Heart right ventricle (tissue), 16 donors: Measurements from ENCODE around the gene ZNHIT1. TPM values are rescaled to one million over a fixed set of nuclear protein-coding genes. Genes with fewer than 3 reads are reported as not detected.
"Not testable (repeated sequence)": the region's sequence is repeated elsewhere in the genome, so short reads cannot be mapped to it uniquely, and the experiment has no call there.

ENCODE experiments used
- ATAC-seq, 8 donors: fragments of 200-7000 bp; cut with Tn5 transposase; one replicate each; pipeline ENCODE4 v1.9.1; 2020; ENCODE audit warnings: mild to moderate bottlenecking in 8 of 8, moderate library complexity in 8 of 8, moderate number of reproducible peaks in 1 of 8
- DNase-seq, 2 donors: peaks; one replicate each; pipeline ENCODE4 v3.0.0-alpha.2; 2020
- H3K27ac ChIP-seq, 10 donors: fragments of 200-600 bp; sonication (generic) in 2 of 10; one replicate each; pipeline versions ENCODE4 v1.5.0 to v1.8.0; 2020 to 2022; ENCODE audit warnings: mild to moderate bottlenecking in 3 of 10
- H3K27me3 ChIP-seq, 7 donors: fragments of 200-600 bp; one replicate each; pipeline ENCODE4 v1.8.0; 2021 to 2022; ENCODE audit warnings: mild to moderate bottlenecking in 2 of 7
- H3K36me3 ChIP-seq, 9 donors: fragments of 200-600 bp; sonication (generic) in 1 of 9; one replicate each; pipeline versions ENCODE4 v1.5.0 to v1.8.0; 2020 to 2022; ENCODE audit warnings: mild to moderate bottlenecking in 2 of 9
- H3K4me1 ChIP-seq, 9 donors: fragments of 200-600 bp; sonication (generic) in 1 of 9; one replicate each; pipeline versions ENCODE4 v1.5.0 to v1.8.0; 2020 to 2022; ENCODE audit warnings: mild to moderate bottlenecking in 4 of 9
- H3K4me3 ChIP-seq, 10 donors: fragments of 200-600 bp; sonication (generic) in 2 of 10; one replicate each; pipeline versions ENCODE4 v1.5.0 to v1.8.0; 2020 to 2022; ENCODE audit warnings: mild to moderate bottlenecking in 7 of 10, moderate library complexity in 2 of 10
- H3K9me3 ChIP-seq, 11 donors: fragments of 200-600 bp in 10 of 11; sonication (generic) in 2 of 11; one replicate each; pipeline versions ENCODE4 v1.5.0 to v1.8.0; 2013 to 2022; ENCODE audit warnings: mild to moderate bottlenecking in 2 of 11, control low read depth in 1 of 11, moderate library complexity in 1 of 11
- CTCF ChIP-seq, 9 donors: fragments of 200-600 bp; sonication (generic) in 2 of 9; IDR thresholded peaks; one replicate each; pipeline versions ENCODE4 v1.5.0 to v1.8.0; 2021 to 2022; ENCODE audit warnings: antibody characterized with exemption in 9 of 9, mild to moderate bottlenecking in 5 of 9, moderate library complexity in 1 of 9
- WGBS, 2 donors: extraction: QIAGEN DNeasy Blood & Tissue Kit; methylation state at CpG; one replicate each; pipeline ENCODE4 v1.1.7; 2013; ENCODE audit warnings: inconsistent platforms in 1 of 2; 5-methylcytosine and 5-hydroxymethylcytosine counted together
- intact Hi-C, 10 donors: fragments of 100-400 bp; cut with DNase I; formaldehyde crosslinking; loops; one replicate each; pipeline versions ENCODE4 v1.11.1 to v1.14.2; 2022
- polyA plus RNA-seq, 2 donors: library from polyadenylated mRNA; stranded (reverse); fragments of 200-250 nt; gene quantifications; one replicate each; pipeline ENCODE4 v1.2.3, GENCODE V29; 2013
- total RNA-seq, 10 donors: library from RNA; stranded (reverse); fragmentation: NEBNext Ultra II Directional in 3 of 10; extraction: Animal tissue kit (Norgen Biotek cat#: 25700) in 3 of 10; gene quantifications; one replicate each; pipeline versions ENCODE4 v1.2.1 to v1.2.4, GENCODE V29; 2021 to 2023
- donor health status: Arrhythmogenic right ventricular cardiomyopathy.
- donor health status: ischemic (EF 13 %, LVEDD 7.1; RV severe dilation, severe dysfunction).
- donor health status: healthy with polysubstance abuse.
- donor health status: DM: no; HTN: yes; CAD: no.
- donor health status: DM: no; HTN: no; CAD: no.
- donor health status: ischemic (EF 25% LVEDD 6.9; RV normal size, moderate dysfunction).
- donor health status: ischemic (EF 25% LVEDD 5.7; RV mildly dilated, moderate dysfunction).
- donor health status: healthy.
- donor health status: DM: yes; HTN: yes; CAD: no.
- donor health status: Ischemic cardiomyopathy.
- donor health status: ischemic (EF 35%, LVEDD 5.7; RV mildly dilated, moderate dysfunction).
- donor health status: nonischemic (EF 11% LVEDD 7.7; RV severe dilation, severe dysfunction).
- donor health status: DM: yes; HTN: yes; CAD: no.
- donor health status: PGD.
- donor health status: ischemic (EF 29% LVEDD 5.4; RV normal size, mild dysfunction).
- donor health status: nonischemic (EF 23%, LVEDD 6.1; RV moderate dilation, normal function).

ZNHIT1 gene
- total and polyA plus RNA-seq, 12 donors, result 45.4 to 194 (median 52.6) TPM

DNA sequence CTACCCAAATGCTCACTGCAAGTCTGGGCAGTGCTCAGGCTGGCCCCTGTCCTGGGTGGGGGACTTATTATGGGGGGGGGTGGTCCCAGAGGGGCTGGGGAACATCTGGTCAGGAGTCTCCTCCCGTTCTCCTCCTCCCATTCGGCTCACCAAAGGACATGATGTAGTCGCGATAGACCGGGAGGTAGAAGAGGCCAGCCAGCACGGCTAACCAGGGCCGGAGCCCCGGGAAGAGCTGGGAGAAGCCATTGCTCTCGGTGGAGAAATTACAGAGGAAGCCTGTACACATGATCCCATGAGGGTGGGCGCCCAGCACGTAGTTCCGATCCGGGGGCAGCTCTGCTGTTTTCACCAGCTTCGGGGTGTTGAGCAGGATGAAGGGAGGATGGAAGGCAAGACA, 19.5 kb upstream of the ZNHIT1 start:
- no peak for DNase-seq

DNA sequence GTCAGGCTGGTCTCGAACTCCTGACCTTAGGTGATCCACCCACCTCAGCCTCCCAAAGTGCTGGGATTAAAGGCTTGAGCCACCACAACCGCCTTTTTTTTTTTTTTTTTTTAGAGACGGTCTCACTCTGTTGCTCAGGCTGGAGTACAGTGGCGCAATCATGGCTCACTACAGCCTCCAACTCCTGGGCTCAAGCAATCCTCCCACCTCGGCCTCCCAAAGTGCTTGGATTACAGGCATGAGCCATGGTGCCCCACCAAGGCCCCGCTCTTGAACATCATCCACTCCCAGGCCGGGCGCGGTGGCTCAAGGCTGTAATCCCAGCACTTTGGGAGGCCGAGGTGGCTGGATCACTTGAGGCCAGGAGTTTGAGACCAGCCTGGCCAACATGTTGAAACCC, 18.4 kb upstream of the ZNHIT1 start:
- not testable (repeated sequence) for H3K4me3 ChIP-seq, H3K9me3 ChIP-seq, H3K27ac ChIP-seq, H3K36me3 ChIP-seq, DNase-seq, ATAC-seq
- 93 to 94% methylated on average over 10 of the region's 10 CpGs for whole genome bisulfite sequencing, 2 donors
- Histone ChIP-seq H3K27me3 (peaks cover 25 to 87% (median 81%) of the 10 kb centered on the region in 7 donors), H3K4me1 (peaks cover 4 to 22% (median 9%) of the 10 kb centered on the region in 9 donors)
- intact Hi-C loops, result loop anchor here in 2 of 10 donors (10.0 kb wide), 1 partner anchor 85 kb away; no protein-coding TSS in a partner anchor

More for the DNA sequence above, 19.5 kb upstream of the ZNHIT1 start:
- Histone ChIP-seq H3K4me1 (peaks cover 4 to 14% (median 9%) of the 10 kb centered on the region in 9 donors), H3K27ac (no peak overlapping the region), H3K27me3 (peaks cover 25 to 85% (median 80%) of the 10 kb centered on the region in 7 donors), H3K9me3 (no peaks in the 10 kb centered on the region), H3K4me3 (no peak overlapping the region), H3K36me3 (no peaks in the 10 kb centered on the region)
- intact Hi-C loops, result loop anchor here in 2 of 10 donors (10.0 kb wide), 1 partner anchor 86 kb away; no protein-coding TSS in a partner anchor
- 51 to 60% methylated on average over 14 of the region's 14 CpGs for WGBS, 2 donors
- ATAC-seq, result no peak
- TF ChIP-seq CTCF (IDR thresholded peaks at IDR 0.05), result no peak

DNA sequence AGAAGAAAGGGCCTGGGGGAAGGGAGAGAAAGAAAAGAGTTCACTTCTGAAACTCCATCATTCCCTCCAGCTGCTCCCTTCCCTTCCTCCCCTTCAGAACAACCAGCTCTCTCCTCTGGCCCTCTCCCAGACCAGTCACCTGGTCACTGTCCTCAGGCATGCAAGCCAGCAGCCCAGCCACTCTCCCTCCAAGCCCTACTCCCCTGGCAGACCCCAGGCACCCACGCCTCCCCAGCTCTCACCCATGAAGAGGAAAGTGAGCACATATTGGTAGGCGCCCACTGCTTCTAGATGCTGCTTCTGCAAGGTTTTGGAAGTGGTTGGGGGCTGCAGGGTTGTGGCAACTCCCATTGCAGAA, 17.5 kb upstream of the ZNHIT1 start:
- intact Hi-C loops, result no loop called here
- H3K9me3 ChIP-seq, result no peaks in the 10 kb centered on the region
- H3K36me3 ChIP-seq, result no peaks in the 10 kb centered on the region
- 77 to 89% methylated on average over 2 of the region's 2 CpGs for WGBS, 2 donors
- no peak for DNase-seq
- TF ChIP-seq CTCF (IDR thresholded peaks at IDR 0.05), result no peak
- no peak for ATAC-seq
- H3K4me1 ChIP-seq, result peaks cover 4 to 27% (median 9%) of the 10 kb centered on the region in 9 donors
- H3K27ac ChIP-seq, result no peak overlapping the region
- peaks cover 25 to 81% (median 77%) of the 10 kb centered on the region in 7 donors for H3K27me3 ChIP-seq
- no peak overlapping the region for H3K4me3 ChIP-seq

DNA sequence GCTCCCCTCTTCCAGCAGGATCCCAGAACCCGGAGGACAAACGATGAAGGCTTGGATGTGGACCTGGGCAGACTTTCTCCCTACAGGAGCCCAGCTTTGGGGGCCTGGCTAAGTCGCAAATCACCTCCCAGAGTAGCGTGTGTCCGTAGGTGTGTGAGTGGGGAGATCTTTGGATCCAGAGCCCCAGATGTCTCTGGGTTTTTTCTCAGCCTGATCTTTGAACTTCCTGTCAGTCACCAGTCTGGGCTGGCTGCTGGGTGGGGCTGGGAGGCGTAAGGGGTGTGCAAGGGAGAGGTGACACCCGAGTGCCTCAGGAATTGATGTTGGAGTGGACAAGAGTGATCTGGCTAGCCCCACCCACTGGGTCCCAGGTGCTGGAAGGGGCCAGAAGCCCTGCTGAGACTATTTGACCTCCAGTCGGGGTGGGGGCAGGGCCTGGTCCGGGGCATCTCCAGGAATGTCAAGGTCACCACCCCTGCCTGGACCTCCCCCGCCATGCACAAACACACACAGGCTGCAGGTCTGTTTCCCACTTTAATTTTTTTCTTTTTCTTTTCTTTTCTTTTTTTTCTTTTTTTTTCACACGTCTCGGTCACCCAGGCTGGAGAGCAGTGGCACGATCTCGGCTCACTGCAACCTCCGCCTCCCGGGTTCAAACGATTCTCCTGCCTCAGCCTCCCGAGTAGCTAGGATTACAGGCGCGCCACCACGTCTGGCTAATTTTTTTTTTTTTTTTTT, 16.9 kb upstream of the ZNHIT1 start, which contains the start of gene MOGAT3:
TSS of gene MOGAT3 (minus strand) at position 175 of the 738 bp plus-strand sequence. CDS start 182 bp downstream, outside the sequence.
- ATAC-seq, result peak in 1 of 8 donors; percentile 21
- H3K4me1 ChIP-seq, result peaks cover 4 to 27% (median 9%) of the 10 kb centered on the region in 9 donors
- H3K4me3 ChIP-seq, result peak within 1 kb of the TSS in 5 of 10 donors; percentile 6 to 30 (median 20)
- intact Hi-C loops, result no loop called here
- no peak for TF ChIP-seq CTCF (IDR thresholded peaks at IDR 0.05)
- peaks cover 0 to 5% (median 0%) of the 10 kb centered on the region in 9 donors for H3K36me3 ChIP-seq
- no peak within 1 kb of the TSS for H3K27ac ChIP-seq
- DNase-seq, result no peak
- H3K27me3 ChIP-seq, result peaks cover 25 to 76% (median 71%) of the 10 kb centered on the region in 7 donors
- no peaks in the 10 kb centered on the region for H3K9me3 ChIP-seq
- WGBS, 2 donors, result 28 to 29% methylated on average over 21 of the region's 21 CpGs
